Measurements from ENCODE around the gene FBXO24. TPM values are rescaled to one million over a fixed set of nuclear protein-coding genes. Genes with fewer than 3 reads are reported as not detected.

The FBXO24 gene
- total and polyA plus RNA-seq, 2 of the 8 experiments (the other 6 are each of a cell fraction or from before 2014, with no cell fraction given): 0.35 to 0.57 TPM

DNA sequence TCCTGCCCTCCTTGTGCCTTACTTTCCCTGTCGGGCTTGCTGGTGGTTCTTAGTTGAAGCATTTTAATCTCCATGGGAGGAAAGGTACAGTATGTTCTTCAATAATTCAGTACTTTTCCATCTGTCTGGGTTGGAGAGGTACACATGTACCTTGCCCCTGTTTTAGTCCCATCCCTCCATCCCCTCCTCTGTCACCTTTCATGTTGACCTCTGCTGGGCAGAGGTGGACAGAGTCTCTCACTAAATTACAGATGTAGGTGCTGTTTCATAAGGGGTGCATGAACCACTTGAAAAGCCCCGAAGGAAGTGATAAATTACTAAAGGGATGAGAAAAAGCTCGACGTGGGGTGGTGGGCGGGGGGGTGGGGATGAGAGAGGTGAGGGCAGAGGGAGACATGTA, 41.7 kb upstream of the FBXO24 start:
- 79% methylated on average over 5 of the region's 5 CpGs; no CpG with 5 or more reads in 1 of the 2 experiments for WGBS, 2 experiments (ENCODE audit: extremely low coverage in 1 of 2, insufficient coverage in 1 of 2, insufficient read length in 1 of 2, insufficient replicate concordance in 2 of 2, low coverage in 1 of 2, low lambda C conversion rate in 2 of 2, missing lambda C conversion rate in 1 of 2)
- ChIA-PET POLR2A (ENCODE audit: partially characterized antibody) (interaction anchor here (1.0 to 2.9 kb wide), 4 partner anchors 15 to 115 kb away, joined by 3 to 10 read pairs (median 5); partner anchors contain the start of genes MEPCE and ZCWPW1), CTCF (ENCODE audit: partially characterized antibody) (interaction anchor here (0.6 to 26.5 kb wide), 7 partner anchors 9 to 221 kb away, joined by 3 to 341 read pairs (median 4); no protein-coding TSS in a partner anchor)
- Histone ChIP-seq H2BK15ac (ENCODE audit: low read length) (no peak overlapping the region), H4K8ac (ENCODE audit: extremely low read depth, insufficient read depth, low read length) (no peak overlapping the region), H3K79me1 (ENCODE audit: low read depth, low read length) (peaks cover 2% of the 10 kb centered on the region; the same call in 1 of the 2 replicates), H4K5ac (ENCODE audit: insufficient read length, low read depth, low read length) (no peak overlapping the region), H3K79me2 (ENCODE audit: control insufficient read depth in 1 of 2, insufficient read depth in 2 of 2, low read length in 2 of 2) (peaks cover 0 to 48% of the 10 kb centered on the region in 2 experiments; a peak in 3 of 4 replicates), H3K9me3 (ENCODE audit: insufficient read depth in 2 of 2, low read depth in 1 of 2, low read length in 1 of 2) (no peaks in the 10 kb centered on the region), H2BK20ac (ENCODE audit: low read length) (no peak overlapping the region), H2BK12ac (ENCODE audit: low read depth, low read length) (no peak overlapping the region; the same call in 1 of the 2 replicates), H3K23me2 (ENCODE audit: low read depth, low read length) (peaks cover 4% of the 10 kb centered on the region; the same call in 1 of the 2 replicates), H3K23ac (ENCODE audit: insufficient read length) (no peak overlapping the region), H3K27ac (ENCODE audit: low read depth, low read length) (no peak overlapping the region), H2AK5ac (ENCODE audit: low read depth, low read length) (no peak overlapping the region), H3K4me1 (replicated peaks in 1 of 4; ENCODE audit: control insufficient read depth in 3 of 4, insufficient read depth in 4 of 4, low read length in 3 of 4) (peaks cover 13 to 49% (median 27%) of the 10 kb centered on the region in 4 experiments; a peak in 6 of 7 replicates), H3K27me3 (replicated peaks in 1 of 4; ENCODE audit: control insufficient read depth in 3 of 4, extremely low read depth in 1 of 4, insufficient read depth in 3 of 4, low read length in 3 of 4) (peaks cover 0 to 3% (median 2%) of the 10 kb centered on the region in 4 experiments; a peak in 3 of 7 replicates), H3K4me2 (ENCODE audit: insufficient read depth in 1 of 2, low read depth in 2 of 2, low read length in 2 of 2) (no peak overlapping the region), H3K9ac (replicated peaks in 1 of 4; ENCODE audit: extremely low read depth in 1 of 4, low read depth in 3 of 4, low read length in 3 of 4) (no peak overlapping the region), H2BK120ac (replicated peaks; ENCODE audit: low read depth, low read length) (no peak overlapping the region), H2BK5ac (ENCODE audit: low read depth, low read length) (no peak overlapping the region), H2AFZ (ENCODE audit: low read length) (no peak overlapping the region), H4K20me1 (replicated peaks in 1 of 2; ENCODE audit: control insufficient read depth in 1 of 2, insufficient read depth in 2 of 2, low read length in 2 of 2) (no peaks in the 10 kb centered on the region), H3K4me3 (ENCODE audit: extremely low read depth in 1 of 4, insufficient read depth in 2 of 4, low read depth in 3 of 4, low read length in 4 of 4) (no peak overlapping the region), H3K36me3 (ENCODE audit: control insufficient read depth in 2 of 4, insufficient read depth in 4 of 4, low read length in 3 of 4) (no peaks in the 10 kb centered on the region; a peak in 2 of 8 replicates), H4K91ac (replicated peaks; ENCODE audit: insufficient read length, low read length) (no peak overlapping the region), H3K14ac (ENCODE audit: insufficient read length) (no peak overlapping the region), H3K18ac (ENCODE audit: extremely low read depth, low read length) (no peak overlapping the region), H3K4ac (replicated peaks; ENCODE audit: insufficient read length, low read depth, low read length) (no peak overlapping the region), H3K56ac (replicated peaks; ENCODE audit: insufficient read length, low read depth, low read length) (no peak overlapping the region)
- DNase-seq (ENCODE audit: low read depth in 1 of 2, low spot score in 2 of 2) (no peak), FAIRE-seq (no peak)
- TF ChIP-seq CTBP2 (IDR thresholded peaks at IDR 0.05; ENCODE audit: borderline replicate concordance, insufficient read depth, insufficient read length, low read length): no peak
- TF ChIP-seq NANOG (IDR thresholded peaks at IDR 0.05; ENCODE audit: insufficient read depth, low read depth, low read length, poor library complexity, severe bottlenecking): no peak
- TF ChIP-seq RFX5 (IDR thresholded peaks at IDR 0.05; ENCODE audit: borderline replicate concordance, low read depth, low read length): no peak
- TF ChIP-seq MAFK (IDR thresholded peaks at IDR 0.05; ENCODE audit: low read depth, low read length): no peak
- TF ChIP-seq YY1 (IDR thresholded peaks at IDR 0.05; ENCODE audit: low read depth, low read length): no peak
- TF ChIP-seq SRF (IDR thresholded peaks at IDR 0.05; ENCODE audit: low read depth, low read length): no peak
- TF ChIP-seq HDAC6 (IDR thresholded peaks at IDR 0.05; ENCODE audit: low read depth, low read length): no peak
- TF ChIP-seq POLR2AphosphoS5 (IDR thresholded peaks at IDR 0.05; ENCODE audit: low read depth, low read length): no peak

Measured in H1 (cell line).